ENCODE measurements around the gene IL1RAPL1. TPM values are rescaled to one million over a fixed set of nuclear protein-coding genes. Genes with fewer than 3 reads are reported as not detected.

The IL1RAPL1 gene
- total RNA-seq, 4 donors from 2014 or later = 0.24 to 6.2 TPM; not detected in 2

GRCh38 chrX:29237972-29238371, 650.7 kb downstream of the IL1RAPL1 start:
- DNase-seq = no peak

GRCh38 chrX:29241809-29242208, 654.6 kb downstream of the IL1RAPL1 start:
- H3K4me3 ChIP-seq = no peak overlapping the region
- H3K36me3 ChIP-seq = no peaks in the 10 kb centered on the region
- no peaks in the 10 kb centered on the region for H3K4me1 ChIP-seq
- no peak overlapping the region for H3K27ac ChIP-seq
- TF ChIP-seq POLR2A (IDR thresholded peaks at IDR 0.05) = no peak
- TF ChIP-seq CTCF (IDR thresholded peaks at IDR 0.05) = no peak
- no peaks in the 10 kb centered on the region for H3K9me3 ChIP-seq
- H3K27me3 ChIP-seq = peaks cover 0 to 4% of the 10 kb centered on the region in 2 donors
- intact Hi-C loops (cut with DNase I; ENCODE audit: low total_unique reads) = no loop called here
- DNase-seq = no peak

More at GRCh38 chrX:29237972-29238371, 650.7 kb downstream of the IL1RAPL1 start:
- intact Hi-C loops (cut with DNase I; ENCODE audit: low total_unique reads) = no loop called here
- no peaks in the 10 kb centered on the region for H3K9me3 ChIP-seq
- no peak overlapping the region for H3K4me3 ChIP-seq
- H3K27me3 ChIP-seq = peaks cover 0 to 4% of the 10 kb centered on the region in 2 donors
- no peak for TF ChIP-seq POLR2A (IDR thresholded peaks at IDR 0.05)
- TF ChIP-seq CTCF (IDR thresholded peaks at IDR 0.05) = no peak
- H3K36me3 ChIP-seq = no peaks in the 10 kb centered on the region
- H3K27ac ChIP-seq = no peak overlapping the region
- H3K4me1 ChIP-seq = no peaks in the 10 kb centered on the region

GRCh38 chrX:29242856-29243255, 655.6 kb downstream of the IL1RAPL1 start:
- Histone ChIP-seq H3K27me3 (no peaks in the 10 kb centered on the region), H3K27ac (no peak overlapping the region), H3K4me1 (no peaks in the 10 kb centered on the region), H3K36me3 (no peaks in the 10 kb centered on the region), H3K4me3 (no peak overlapping the region), H3K9me3 (no peaks in the 10 kb centered on the region)
- no peak for TF ChIP-seq POLR2A (IDR thresholded peaks at IDR 0.05)
- TF ChIP-seq CTCF (IDR thresholded peaks at IDR 0.05) = no peak
- no peak for DNase-seq
- intact Hi-C loops (cut with DNase I; ENCODE audit: low total_unique reads) = no loop called here

GRCh38 chrX:29243942-29244341, 656.7 kb downstream of the IL1RAPL1 start:
- no peaks in the 10 kb centered on the region for H3K9me3 ChIP-seq
- no peaks in the 10 kb centered on the region for H3K4me1 ChIP-seq
- H3K4me3 ChIP-seq = no peak overlapping the region
- intact Hi-C loops (cut with DNase I; ENCODE audit: low total_unique reads) = no loop called here
- no peak overlapping the region for H3K27ac ChIP-seq
- H3K36me3 ChIP-seq = no peaks in the 10 kb centered on the region
- H3K27me3 ChIP-seq = no peaks in the 10 kb centered on the region
- DNase-seq = no peak
- TF ChIP-seq CTCF (IDR thresholded peaks at IDR 0.05) (no peak), POLR2A (IDR thresholded peaks at IDR 0.05) (no peak)

GRCh38 chrX:29254515-29254914, 667.3 kb downstream of the IL1RAPL1 start:
- Histone ChIP-seq H3K36me3 (no peaks in the 10 kb centered on the region), H3K27ac (no peak overlapping the region), H3K4me3 (no peak overlapping the region), H3K27me3 (no peaks in the 10 kb centered on the region), H3K9me3 (no peaks in the 10 kb centered on the region), H3K4me1 (no peaks in the 10 kb centered on the region)
- DNase-seq = no peak
- TF ChIP-seq CTCF (IDR thresholded peaks at IDR 0.05) = no peak
- TF ChIP-seq POLR2A (IDR thresholded peaks at IDR 0.05) = no peak
- intact Hi-C loops (cut with DNase I; ENCODE audit: low total_unique reads) = no loop called here
